ENCODE results near the gene ZFP69.
"Not testable (repeated sequence)": the region's sequence is repeated elsewhere in the genome, so short reads cannot be mapped to it uniquely, and the experiment has no call there.

ZFP69 gene

GRCh38 chr1:40479156-40479555 lies 2.1 kb downstream of the ZFP69 start:
- H3K9ac ChIP-seq (ENCODE audit: low read length): no peak overlapping the region
- H4K12ac ChIP-seq (ENCODE audit: low read depth, low read length): no peak overlapping the region
- H3K36me3 ChIP-seq (ENCODE audit: control insufficient read depth in 1 of 2, insufficient read depth in 2 of 2, low read length in 2 of 2): peaks cover 0 to 2% of the 10 kb centered on the region in 2 experiments
- no peak overlapping the region for H2BK5ac ChIP-seq (ENCODE audit: low read depth, low read length, poor library complexity)
- peaks cover 7% of the 10 kb centered on the region for H3K9me3 ChIP-seq (ENCODE audit: insufficient read depth, low read depth, low read length)
- no peak for DNase-seq
- H3K79me2 ChIP-seq (ENCODE audit: control insufficient read depth, insufficient read depth, low read length, poor library complexity): peaks cover 4% of the 10 kb centered on the region
- no peak overlapping the region for H4K91ac ChIP-seq (ENCODE audit: low read depth, low read length)
- no peak overlapping the region for H3K18ac ChIP-seq (ENCODE audit: low read length)
- H3K4me2 ChIP-seq (ENCODE audit: low read length): no peak overlapping the region
- no CpG with 5 or more reads among the region's 4 CpGs for WGBS (ENCODE audit: extremely low coverage, insufficient coverage, insufficient read length)
- H2AFZ ChIP-seq (ENCODE audit: insufficient read depth, low read length, poor library complexity): no peak overlapping the region
- H4K8ac ChIP-seq (ENCODE audit: low read depth, low read length): no peak overlapping the region
- no peaks in the 10 kb centered on the region for H3K27me3 ChIP-seq (ENCODE audit: insufficient read depth, low read length)
- no peak overlapping the region for H2AK5ac ChIP-seq (ENCODE audit: low read length)
- no peak overlapping the region for H3K4me3 ChIP-seq (ENCODE audit: low read depth, low read length)
- H2BK120ac ChIP-seq (ENCODE audit: insufficient read depth, low read length, poor library complexity): no peak overlapping the region
- no peak overlapping the region for H2BK12ac ChIP-seq (ENCODE audit: low read length)
- H3K79me1 ChIP-seq (ENCODE audit: low read length): peaks cover 4% of the 10 kb centered on the region
- no peak overlapping the region for H3K23ac ChIP-seq (ENCODE audit: low read length)
- no peak overlapping the region for H3K14ac ChIP-seq (ENCODE audit: low read length)
- H3K27ac ChIP-seq (ENCODE audit: low read depth, low read length): no peak overlapping the region
- peaks cover 2 to 6% of the 10 kb centered on the region in 2 experiments for H3K4me1 ChIP-seq (ENCODE audit: control insufficient read depth in 1 of 2, insufficient read depth in 2 of 2, low read length in 2 of 2)
- H3K4ac ChIP-seq (ENCODE audit: low read depth, low read length): no peak overlapping the region

GRCh38 chr1:40495315-40495903 lies 18.3 kb downstream of the ZFP69 start:
- Histone ChIP-seq H3K27me3 (ENCODE audit: insufficient read depth, low read length) (no peaks in the 10 kb centered on the region), H3K9me3 (ENCODE audit: insufficient read depth, low read depth, low read length) (peaks cover 9% of the 10 kb centered on the region)

GRCh38 chr1:40502651-40503050 lies 25.6 kb downstream of the ZFP69 start:
- H3K79me2 ChIP-seq (ENCODE audit: control insufficient read depth, insufficient read depth, low read length, poor library complexity); H2AFZ ChIP-seq (ENCODE audit: insufficient read depth, low read length, poor library complexity); H3K4me2 ChIP-seq (ENCODE audit: low read length); H3K9ac ChIP-seq (ENCODE audit: low read length); H3K27me3 ChIP-seq (ENCODE audit: insufficient read depth, low read length); H3K9me3 ChIP-seq (ENCODE audit: insufficient read depth, low read depth, low read length); H3K27ac ChIP-seq (ENCODE audit: low read depth, low read length); H4K91ac ChIP-seq (ENCODE audit: low read depth, low read length); H3K79me1 ChIP-seq (ENCODE audit: low read length); H2BK5ac ChIP-seq (ENCODE audit: low read depth, low read length, poor library complexity); H3K4me3 ChIP-seq (ENCODE audit: low read depth, low read length); H2BK12ac ChIP-seq (ENCODE audit: low read length); H3K36me3 ChIP-seq (ENCODE audit: control insufficient read depth in 1 of 2, insufficient read depth in 2 of 2, low read length in 2 of 2); H2AK5ac ChIP-seq (ENCODE audit: low read length); H3K18ac ChIP-seq (ENCODE audit: low read length); H3K4ac ChIP-seq (ENCODE audit: low read depth, low read length); H3K4me1 ChIP-seq (ENCODE audit: control insufficient read depth in 1 of 2, insufficient read depth in 2 of 2, low read length in 2 of 2); H4K12ac ChIP-seq (ENCODE audit: low read depth, low read length); H2BK120ac ChIP-seq (ENCODE audit: insufficient read depth, low read length, poor library complexity); H3K14ac ChIP-seq (ENCODE audit: low read length); H3K23ac ChIP-seq (ENCODE audit: low read length); DNase-seq; H4K8ac ChIP-seq (ENCODE audit: low read depth, low read length): not testable (repeated sequence)
- no CpG with 5 or more reads among the region's 4 CpGs for WGBS (ENCODE audit: extremely low coverage, insufficient coverage, insufficient read length)

More at GRCh38 chr1:40495315-40495903, 18.3 kb downstream of the ZFP69 start:
- Histone ChIP-seq H2AFZ (ENCODE audit: insufficient read depth, low read length, poor library complexity) (no peak overlapping the region), H3K36me3 (ENCODE audit: control insufficient read depth in 1 of 2, insufficient read depth in 2 of 2, low read length in 2 of 2) (peaks cover 3 to 11% of the 10 kb centered on the region in 2 experiments), H3K4me2 (ENCODE audit: low read length) (no peak overlapping the region), H2BK120ac (ENCODE audit: insufficient read depth, low read length, poor library complexity) (no peak overlapping the region), H4K8ac (ENCODE audit: low read depth, low read length) (no peak overlapping the region), H3K23ac (ENCODE audit: low read length) (no peak overlapping the region), H3K18ac (ENCODE audit: low read length) (no peak overlapping the region), H3K14ac (ENCODE audit: low read length) (no peak overlapping the region), H3K4me3 (ENCODE audit: low read depth, low read length) (no peak overlapping the region), H3K4ac (ENCODE audit: low read depth, low read length) (no peak overlapping the region), H3K4me1 (ENCODE audit: control insufficient read depth in 1 of 2, insufficient read depth in 2 of 2, low read length in 2 of 2) (no peaks in the 10 kb centered on the region), H3K79me1 (ENCODE audit: low read length) (no peaks in the 10 kb centered on the region), H3K27ac (ENCODE audit: low read depth, low read length) (no peak overlapping the region), H4K12ac (ENCODE audit: low read depth, low read length) (no peak overlapping the region), H2BK5ac (ENCODE audit: low read depth, low read length, poor library complexity) (no peak overlapping the region), H4K91ac (ENCODE audit: low read depth, low read length) (no peak overlapping the region), H2AK5ac (ENCODE audit: low read length) (no peak overlapping the region), H3K79me2 (ENCODE audit: control insufficient read depth, insufficient read depth, low read length, poor library complexity) (no peaks in the 10 kb centered on the region), H2BK12ac (ENCODE audit: low read length) (no peak overlapping the region), H3K9ac (ENCODE audit: low read length) (no peak overlapping the region)
- WGBS (ENCODE audit: extremely low coverage, insufficient coverage, insufficient read length): no CpG with 5 or more reads among the region's 4 CpGs
- DNase-seq: no peak

- Histone ChIP-seq H3K27me3 (ENCODE audit: insufficient read depth, low read length) (no peaks in the 10 kb centered on the region), H3K4me3 (ENCODE audit: low read depth, low read length) (peak overlapping the region; percentile 80), H2BK120ac (ENCODE audit: insufficient read depth, low read length, poor library complexity) (peak overlapping the region; percentile 35), H2BK5ac (ENCODE audit: low read depth, low read length, poor library complexity) (no peak overlapping the region), H3K4ac (ENCODE audit: low read depth, low read length) (no peak overlapping the region), H3K14ac (ENCODE audit: low read length) (peak overlapping the region; percentile 81), H4K8ac (ENCODE audit: low read depth, low read length) (peak overlapping the region; percentile 100), H3K36me3 (ENCODE audit: control insufficient read depth in 1 of 2, insufficient read depth in 2 of 2, low read length in 2 of 2) (no peaks in the 10 kb centered on the region), H3K23ac (ENCODE audit: low read length) (no peak overlapping the region), H4K91ac (ENCODE audit: low read depth, low read length) (peak overlapping the region; percentile 41), H2AFZ (ENCODE audit: insufficient read depth, low read length, poor library complexity) (peak overlapping the region; percentile 99), H3K4me2 (ENCODE audit: low read length) (peak overlapping the region; percentile 93), H3K4me1 (ENCODE audit: control insufficient read depth in 1 of 2, insufficient read depth in 2 of 2, low read length in 2 of 2) (peaks cover 4 to 6% of the 10 kb centered on the region in 2 experiments), H3K79me2 (ENCODE audit: control insufficient read depth, insufficient read depth, low read length, poor library complexity) (peaks cover 9% of the 10 kb centered on the region), H3K27ac (ENCODE audit: low read depth, low read length) (no peak overlapping the region), H3K18ac (ENCODE audit: low read length) (no peak overlapping the region), H2AK5ac (ENCODE audit: low read length) (no peak overlapping the region), H3K9ac (ENCODE audit: low read length) (peak overlapping the region; percentile 85), H3K79me1 (ENCODE audit: low read length) (peaks cover 7% of the 10 kb centered on the region), H2BK12ac (ENCODE audit: low read length) (no peak overlapping the region), H4K12ac (ENCODE audit: low read depth, low read length) (peak overlapping the region; percentile 80), H3K9me3 (ENCODE audit: insufficient read depth, low read depth, low read length) (peaks cover 5% of the 10 kb centered on the region)
- no CpG with 5 or more reads among the region's 6 CpGs for WGBS (ENCODE audit: extremely low coverage, insufficient coverage, insufficient read length)
- no peak for DNase-seq
These were observed 30.9 kb downstream of the ZFP69 start for GRCh38 chr1:40507973-40508372.

Measured in trophoblast cell (in vitro differentiated cells and primary cell).